Neural progenitor cell (in vitro differentiated cells): Measurements from ENCODE around the gene ASTN1. TPM values are rescaled to one million over a fixed set of nuclear protein-coding genes. Genes with fewer than 3 reads are reported as not detected.

Source experiments
- DNase-seq: peaks from one replicate; pipeline ENCODE4 v3.0.0-alpha.2; 2016; ENCODE audit warnings: low spot score
- H2AFZ ChIP-seq: fragments of 200-600 bp; sonication (generic); replicated peaks from 2 replicates; pipeline ENCODE4 v1.6.1; 2016; ENCODE audit warnings: antibody characterized with exemption
- H3F3A ChIP-seq: fragments of 200-600 bp; sonication (generic); 2 replicates; pipeline ENCODE4 v1.6.1; 2016; ENCODE audit warnings: antibody characterized with exemption, low read depth
- H3K27ac ChIP-seq: fragments of 200-600 bp; sonication (generic); 2 replicates; pipeline ENCODE4 v1.5.1; 2016; ENCODE audit warnings: mild to moderate bottlenecking
- H3K27me3 ChIP-seq: fragments of 200-600 bp; sonication (generic); 2 replicates; pipeline ENCODE4 v1.6.1; 2016; ENCODE audit warnings: mild to moderate bottlenecking, moderate library complexity
- H3K36me3 ChIP-seq: fragments of 200-600 bp; sonication (generic); 2 replicates; pipeline ENCODE4 v1.5.1; 2016
- H3K4me1 ChIP-seq: fragments of 200-600 bp; sonication (generic); 2 replicates; pipeline ENCODE4 v1.6.1; 2016; ENCODE audit warnings: mixed run types
- H3K4me2 ChIP-seq: fragments of 200-600 bp; sonication (generic); 2 replicates; pipeline ENCODE4 v1.6.1; 2016
- H3K4me3 ChIP-seq: fragments of 200-600 bp; sonication (generic); 2 replicates; pipeline ENCODE4 v1.5.1; 2016
- H3K79me2 ChIP-seq: fragments of 200-600 bp; sonication (generic); 2 replicates; pipeline ENCODE4 v1.6.1; 2016; ENCODE audit warnings: low read depth
- H3K9ac ChIP-seq: fragments of 200-600 bp; sonication (generic); 2 replicates; pipeline ENCODE4 v1.6.1; 2016
- H3K9me3 ChIP-seq: fragments of 200-600 bp; sonication (generic); 2 replicates; pipeline ENCODE4 v1.5.1; 2016; ENCODE audit warnings: low read depth
- H4K20me1 ChIP-seq: fragments of 200-600 bp; sonication (generic); 2 replicates; pipeline ENCODE4 v1.6.1; 2016; ENCODE audit warnings: low read depth
- H3K27ac Mint-ChIP-seq: 3 replicates; pipeline ENCODE4 v1.8.0; 2021; ENCODE audit warnings: mixed read lengths
- H3K27me3 Mint-ChIP-seq: 2 replicates; pipeline ENCODE4 v1.8.0; 2022; ENCODE audit warnings: low read depth, mild to moderate bottlenecking, inconsistent platforms, moderate library complexity, mixed read lengths; ENCODE audit not compliant: insufficient read depth
- H3K36me3 Mint-ChIP-seq: 3 replicates; pipeline ENCODE4 v1.8.0; 2021; ENCODE audit warnings: mixed read lengths
- H3K4me1 Mint-ChIP-seq: 3 replicates; pipeline ENCODE4 v1.8.0; 2021; ENCODE audit warnings: mixed read lengths
- H3K4me3 Mint-ChIP-seq: 3 replicates; pipeline ENCODE4 v1.8.0; 2021; ENCODE audit warnings: mild to moderate bottlenecking, moderate library complexity, mixed read lengths
- H3K9me3 Mint-ChIP-seq: 3 replicates; pipeline ENCODE4 v1.8.0; 2020; ENCODE audit warnings: mixed read lengths
- EZH2 ChIP-seq: fragments of 200-600 bp; sonication (generic); IDR thresholded peaks from 2 replicates; pipeline ENCODE4 v1.6.1; 2017; ENCODE audit warnings: antibody characterized with exemption, mild to moderate bottlenecking, moderate library complexity
- EZH2phosphoT487 ChIP-seq: fragments of 200-600 bp; sonication (generic); IDR thresholded peaks from 2 replicates; pipeline ENCODE4 v1.6.1; 2017; ENCODE audit warnings: antibody characterized with exemption
- total RNA-seq: library from RNA; depleted of rRNA; stranded (reverse); fragments of >200 nt; gene quantifications from 2 replicates; pipeline ENCODE4 v1.2.3, GENCODE V29; 2015; ENCODE audit warnings: low replicate concordance
- TF ChIP-seq, protein P1 (sequence below): fragments of 200-600 bp; sonication (generic); IDR thresholded peaks from 2 replicates; pipeline ENCODE4 v1.5.1; 2017; ENCODE audit warnings: antibody characterized with exemption, mild to moderate bottlenecking

ASTN1 gene
- total RNA-seq, 1 donor from 2014 or later: 7.7 TPM

GRCh38 chr1:177035586-177035985 lies 128.9 kb downstream of the ASTN1 start:
- H3K4me1 Mint-ChIP-seq: peaks cover 9% of the 10 kb centered on the region
- Histone ChIP-seq H4K20me1 (no peaks in the 10 kb centered on the region), H3F3A (no peaks in the 10 kb centered on the region), H3K4me1 (no peaks in the 10 kb centered on the region), H3K79me2 (no peaks in the 10 kb centered on the region), H3K27ac (no peak overlapping the region), H3K9me3 (no peaks in the 10 kb centered on the region), H3K9ac (no peak overlapping the region), H3K27me3 (no peaks in the 10 kb centered on the region), H3K36me3 (no peaks in the 10 kb centered on the region), H2AFZ (no peak overlapping the region), H3K4me3 (no peak overlapping the region), H3K4me2 (no peak overlapping the region)
- DNase-seq: no peak
- no peak overlapping the region for H3K4me3 Mint-ChIP-seq
- H3K27ac Mint-ChIP-seq: no peak overlapping the region
- H3K36me3 Mint-ChIP-seq: peaks cover 2% of the 10 kb centered on the region
- H3K9me3 Mint-ChIP-seq: peaks cover 2% of the 10 kb centered on the region
- H3K27me3 Mint-ChIP-seq: no peaks in the 10 kb centered on the region
- no peak for TF ChIP-seq EZH2
- TF ChIP-seq EZH2phosphoT487: no peak
- TF ChIP-seq, protein P1, sequence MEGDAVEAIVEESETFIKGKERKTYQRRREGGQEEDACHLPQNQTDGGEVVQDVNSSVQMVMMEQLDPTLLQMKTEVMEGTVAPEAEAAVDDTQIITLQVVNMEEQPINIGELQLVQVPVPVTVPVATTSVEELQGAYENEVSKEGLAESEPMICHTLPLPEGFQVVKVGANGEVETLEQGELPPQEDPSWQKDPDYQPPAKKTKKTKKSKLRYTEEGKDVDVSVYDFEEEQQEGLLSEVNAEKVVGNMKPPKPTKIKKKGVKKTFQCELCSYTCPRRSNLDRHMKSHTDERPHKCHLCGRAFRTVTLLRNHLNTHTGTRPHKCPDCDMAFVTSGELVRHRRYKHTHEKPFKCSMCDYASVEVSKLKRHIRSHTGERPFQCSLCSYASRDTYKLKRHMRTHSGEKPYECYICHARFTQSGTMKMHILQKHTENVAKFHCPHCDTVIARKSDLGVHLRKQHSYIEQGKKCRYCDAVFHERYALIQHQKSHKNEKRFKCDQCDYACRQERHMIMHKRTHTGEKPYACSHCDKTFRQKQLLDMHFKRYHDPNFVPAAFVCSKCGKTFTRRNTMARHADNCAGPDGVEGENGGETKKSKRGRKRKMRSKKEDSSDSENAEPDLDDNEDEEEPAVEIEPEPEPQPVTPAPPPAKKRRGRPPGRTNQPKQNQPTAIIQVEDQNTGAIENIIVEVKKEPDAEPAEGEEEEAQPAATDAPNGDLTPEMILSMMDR: no peak

DNA sequence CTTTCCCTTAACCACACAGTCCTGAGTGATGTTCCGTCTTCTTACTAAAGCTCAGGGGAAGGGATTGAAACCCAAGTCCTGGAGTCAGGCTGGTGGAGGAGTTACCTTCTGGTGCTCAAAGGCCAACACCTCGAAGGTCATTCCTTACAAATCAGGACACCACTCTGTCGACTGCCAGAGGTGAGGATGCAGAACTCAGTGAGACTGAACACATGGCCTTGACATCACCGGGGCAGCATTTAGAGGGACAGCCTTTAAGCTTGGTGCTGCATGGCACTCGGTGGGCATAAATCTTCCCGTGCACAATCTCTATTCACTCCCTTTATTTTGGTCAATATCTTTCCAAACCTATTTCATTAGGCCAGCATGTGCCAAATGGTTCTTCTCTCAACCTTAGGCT lies 130.9 kb downstream of the ASTN1 start:
- H3K27ac Mint-ChIP-seq: no peak overlapping the region
- DNase-seq: no peak
- peaks cover 9% of the 10 kb centered on the region for H3K4me1 Mint-ChIP-seq
- no peaks in the 10 kb centered on the region for H3K4me1 ChIP-seq
- no peaks in the 10 kb centered on the region for H3K9me3 ChIP-seq
- H3K36me3 Mint-ChIP-seq: peaks cover 11% of the 10 kb centered on the region
- no peak overlapping the region for H3K4me3 Mint-ChIP-seq
- no peak overlapping the region for H3K4me3 ChIP-seq
- H2AFZ ChIP-seq: no peak overlapping the region
- H3K27me3 Mint-ChIP-seq: no peaks in the 10 kb centered on the region
- H3K27ac ChIP-seq: no peak overlapping the region
- no peaks in the 10 kb centered on the region for H3F3A ChIP-seq
- no peak overlapping the region for H3K9ac ChIP-seq
- no peaks in the 10 kb centered on the region for H3K27me3 ChIP-seq
- H4K20me1 ChIP-seq: no peaks in the 10 kb centered on the region
- no peaks in the 10 kb centered on the region for H3K79me2 ChIP-seq
- H3K4me2 ChIP-seq: no peak overlapping the region
- no peaks in the 10 kb centered on the region for H3K36me3 ChIP-seq
- TF ChIP-seq, protein P1: no peak
- TF ChIP-seq EZH2phosphoT487 (no peak), EZH2 (no peak)
- peaks cover 2% of the 10 kb centered on the region for H3K9me3 Mint-ChIP-seq

GRCh38 chr1:177032434-177032833 lies 132.1 kb downstream of the ASTN1 start:
- H3F3A ChIP-seq: no peaks in the 10 kb centered on the region
- no peak for DNase-seq
- Mint-ChIP-seq H3K4me1 (peaks cover 9% of the 10 kb centered on the region), H3K27ac (no peak overlapping the region), H3K9me3 (peaks cover 2% of the 10 kb centered on the region), H3K4me3 (no peak overlapping the region), H3K36me3 (peaks cover 14% of the 10 kb centered on the region), H3K27me3 (no peaks in the 10 kb centered on the region)
- no peaks in the 10 kb centered on the region for H3K4me1 ChIP-seq
- H3K9me3 ChIP-seq: no peaks in the 10 kb centered on the region
- H3K27ac ChIP-seq: no peak overlapping the region
- H3K36me3 ChIP-seq: no peaks in the 10 kb centered on the region
- H3K79me2 ChIP-seq: no peaks in the 10 kb centered on the region
- TF ChIP-seq EZH2phosphoT487: no peak
- no peak for TF ChIP-seq EZH2
- TF ChIP-seq, protein P1: no peak
- no peaks in the 10 kb centered on the region for H3K27me3 ChIP-seq
- no peak overlapping the region for H3K4me3 ChIP-seq
- no peaks in the 10 kb centered on the region for H4K20me1 ChIP-seq
- no peak overlapping the region for H3K9ac ChIP-seq
- H3K4me2 ChIP-seq: no peak overlapping the region
- H2AFZ ChIP-seq: no peak overlapping the region

DNA sequence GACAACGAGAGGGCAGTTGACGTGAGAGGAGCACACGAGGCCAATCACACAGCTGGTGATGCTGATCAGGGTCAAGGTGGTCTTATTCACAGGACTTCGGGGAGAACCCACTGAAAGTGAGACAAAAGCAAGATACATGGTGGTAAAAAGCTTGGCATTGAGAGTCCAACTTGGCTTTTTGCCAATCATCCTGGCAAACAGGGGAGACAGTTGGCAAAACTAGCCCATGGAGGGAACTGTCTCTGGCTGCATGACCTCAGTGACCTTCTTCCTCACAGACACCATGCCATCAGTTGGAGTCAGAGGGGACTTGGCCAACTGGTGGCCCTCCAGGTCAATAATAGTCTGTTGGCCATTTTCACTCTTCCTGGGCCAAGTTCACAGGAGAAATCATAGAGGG lies 139.9 kb downstream of the ASTN1 start:
- Histone ChIP-seq H3F3A (no peaks in the 10 kb centered on the region), H3K9ac (no peak overlapping the region), H3K27ac (no peak overlapping the region), H3K36me3 (no peaks in the 10 kb centered on the region), H3K9me3 (no peaks in the 10 kb centered on the region), H3K4me3 (no peak overlapping the region), H2AFZ (no peak overlapping the region), H3K4me1 (no peaks in the 10 kb centered on the region), H3K4me2 (no peak overlapping the region), H4K20me1 (no peaks in the 10 kb centered on the region), H3K79me2 (no peaks in the 10 kb centered on the region), H3K27me3 (no peaks in the 10 kb centered on the region)
- peaks cover 36% of the 10 kb centered on the region for H3K36me3 Mint-ChIP-seq
- TF ChIP-seq, protein P1: no peak
- TF ChIP-seq EZH2phosphoT487 (no peak), EZH2 (no peak)
- H3K4me3 Mint-ChIP-seq: no peak overlapping the region
- peaks cover 3% of the 10 kb centered on the region for H3K4me1 Mint-ChIP-seq
- peaks cover 5% of the 10 kb centered on the region for H3K27me3 Mint-ChIP-seq
- no peaks in the 10 kb centered on the region for H3K9me3 Mint-ChIP-seq
- no peak overlapping the region for H3K27ac Mint-ChIP-seq
- DNase-seq: no peak
